GM12891 (cell line): Measurements from ENCODE around the gene TMC6.

Experiments
- DNase-seq: peaks from one replicate; pipeline ENCODE4 v3.0.0; 2011; ENCODE audit warnings: low spot score; ENCODE audit not compliant: insufficient read length
- FAIRE-seq: peaks from 2 replicates; lab custom pipeline; 2011; peaks lifted over from hg19 to GRCh38; lab: Jason Lieb, UNC
- PAX5 ChIP-seq: IDR thresholded peaks from 2 replicates; pipeline ENCODE4 v1.6.1; 2011; ENCODE audit warnings: low read length, moderate library complexity, mild to moderate bottlenecking; ENCODE audit not compliant: insufficient read depth, severe bottlenecking
- POLR2A ChIP-seq: IDR thresholded peaks from 2 replicates; pipeline ENCODE4 v1.6.1; 2011; ENCODE audit warnings: low read depth, low read length, control low read depth
- POLR2AphosphoS5 ChIP-seq: IDR thresholded peaks from 2 replicates; pipeline ENCODE4 v1.6.1; 2011; ENCODE audit warnings: low read depth, low read length, control low read depth
- POU2F2 ChIP-seq: IDR thresholded peaks from 2 replicates; pipeline ENCODE4 v1.6.1; 2011; ENCODE audit warnings: low read depth, mild to moderate bottlenecking, control low read depth, low read length, moderate library complexity
- SPI1 ChIP-seq: IDR thresholded peaks from 2 replicates; pipeline ENCODE4 v1.6.1; 2011; ENCODE audit warnings: low read depth, low read length, control low read depth
- TAF1 ChIP-seq: IDR thresholded peaks from 2 replicates; pipeline ENCODE4 v1.6.1; 2011; ENCODE audit warnings: low read depth, low read length, control low read depth

The TMC6 gene

DNA sequence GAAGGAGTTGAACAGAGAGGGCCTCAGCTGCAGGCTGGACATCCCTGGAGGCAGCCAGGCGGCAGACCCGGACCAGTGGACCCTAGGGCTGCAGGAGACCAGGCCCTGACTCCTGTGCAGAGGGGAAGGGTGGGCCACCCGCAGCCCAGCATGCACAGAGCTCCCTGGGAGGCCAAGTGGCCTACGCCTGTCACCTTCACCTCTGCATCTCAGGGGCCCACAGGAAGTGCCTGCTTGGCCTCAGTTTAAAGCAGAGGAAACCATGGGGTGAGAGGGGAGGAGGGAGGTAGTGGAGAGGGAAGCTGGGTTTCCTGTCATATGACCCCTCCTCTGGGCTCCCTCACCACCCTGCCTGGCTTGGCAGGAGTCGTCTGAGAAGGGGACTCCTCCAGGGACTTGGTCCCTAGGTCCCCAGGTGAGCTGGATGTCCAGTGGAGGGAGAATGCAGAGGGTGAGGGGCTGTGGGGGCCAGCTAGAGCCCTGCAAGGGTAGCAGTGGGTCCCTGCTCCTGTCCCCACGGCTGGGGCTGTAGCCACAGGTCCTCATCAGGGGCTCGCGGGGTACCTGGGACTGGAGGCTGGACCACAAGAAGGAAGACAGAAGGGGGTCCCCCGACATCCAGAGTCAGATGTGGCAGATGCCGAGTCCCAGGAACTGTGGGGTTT lies 2.0 kb upstream of the TMC6 start, which contains the start of gene TMC8:
Gene TMC8, plus strand, starts transcription at position 335 of the 665 bp plus-strand sequence. CDS start 818 bp downstream, outside the sequence.
- no peak for DNase-seq
- FAIRE-seq: peak; percentile 90
- TF ChIP-seq SPI1 (peak; percentile 58; the same call in 1 of the 2 replicates), PAX5 (no peak), POLR2AphosphoS5 (peak; percentile 53; the same call in 1 of the 2 replicates), TAF1 (0 out of 2 replicates have a peak, but pooled peaks have one; percentile 30), POLR2A (peak; percentile 29; the same call in 1 of the 2 replicates), POU2F2 (no peak)

DNA sequence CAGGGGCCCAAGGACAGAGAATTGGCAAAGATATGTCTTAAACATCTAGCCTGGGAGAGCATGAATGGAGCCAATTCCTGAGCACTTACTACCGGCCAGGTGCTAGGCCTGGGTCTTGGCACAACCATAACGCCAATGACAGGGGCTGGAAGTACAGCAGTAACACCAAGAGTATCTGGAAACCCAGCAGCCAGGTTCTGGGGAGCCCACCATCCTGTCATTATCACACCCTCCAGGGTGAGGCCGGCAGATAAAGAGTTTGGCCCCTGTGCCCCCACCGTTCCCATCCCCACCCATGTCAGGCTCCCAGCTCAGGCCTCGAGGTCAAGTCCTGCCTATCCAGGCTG lies 1.5 kb upstream of the TMC6 start:
- FAIRE-seq (no peak), DNase-seq (no peak)
- TF ChIP-seq POU2F2 (no peak), TAF1 (no peak), POLR2A (no peak; the same call in 1 of the 2 replicates), PAX5 (no peak), POLR2AphosphoS5 (no peak; the same call in 1 of the 2 replicates), SPI1 (no peak)

DNA sequence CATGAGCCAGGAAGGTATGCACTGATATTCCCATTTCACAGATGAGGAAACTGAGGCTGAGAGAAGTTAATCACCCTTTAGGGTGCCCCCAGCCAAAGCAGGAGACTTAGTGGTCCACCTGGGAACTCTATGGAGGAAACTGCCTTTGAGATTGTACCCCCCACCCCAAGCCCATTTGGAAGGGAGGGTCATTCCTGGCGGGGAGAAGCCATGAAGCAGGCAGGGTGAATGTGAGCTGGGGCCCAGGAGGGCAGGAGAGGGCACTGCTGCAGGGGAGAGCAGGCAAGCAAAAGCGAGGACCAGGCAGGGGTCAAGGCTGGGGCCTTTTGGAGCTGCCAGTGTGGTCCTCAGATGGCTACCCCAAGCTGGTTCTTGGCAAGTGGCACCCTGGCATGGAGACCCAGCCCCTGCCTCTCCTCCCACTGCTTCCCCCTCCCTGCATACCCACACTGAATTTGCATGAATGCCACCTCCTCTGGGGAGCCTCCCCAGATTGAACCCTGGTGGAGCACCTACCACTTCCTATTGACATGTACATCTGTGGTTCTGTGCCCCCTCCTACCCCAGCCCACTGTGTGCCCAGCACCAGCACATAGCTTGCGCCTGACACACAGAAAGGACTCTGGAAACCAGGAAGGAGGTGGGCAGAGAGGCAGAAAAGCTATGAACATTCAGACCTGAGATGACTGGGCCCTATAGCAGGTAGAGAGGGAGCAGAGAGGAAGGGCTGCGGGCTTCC lies 965 bp upstream of the TMC6 start:
- TF ChIP-seq TAF1 (no peak), POU2F2 (peak; percentile 89; the same call in 1 of the 2 replicates)
- FAIRE-seq (peak; percentile 33), DNase-seq (no peak)

DNA sequence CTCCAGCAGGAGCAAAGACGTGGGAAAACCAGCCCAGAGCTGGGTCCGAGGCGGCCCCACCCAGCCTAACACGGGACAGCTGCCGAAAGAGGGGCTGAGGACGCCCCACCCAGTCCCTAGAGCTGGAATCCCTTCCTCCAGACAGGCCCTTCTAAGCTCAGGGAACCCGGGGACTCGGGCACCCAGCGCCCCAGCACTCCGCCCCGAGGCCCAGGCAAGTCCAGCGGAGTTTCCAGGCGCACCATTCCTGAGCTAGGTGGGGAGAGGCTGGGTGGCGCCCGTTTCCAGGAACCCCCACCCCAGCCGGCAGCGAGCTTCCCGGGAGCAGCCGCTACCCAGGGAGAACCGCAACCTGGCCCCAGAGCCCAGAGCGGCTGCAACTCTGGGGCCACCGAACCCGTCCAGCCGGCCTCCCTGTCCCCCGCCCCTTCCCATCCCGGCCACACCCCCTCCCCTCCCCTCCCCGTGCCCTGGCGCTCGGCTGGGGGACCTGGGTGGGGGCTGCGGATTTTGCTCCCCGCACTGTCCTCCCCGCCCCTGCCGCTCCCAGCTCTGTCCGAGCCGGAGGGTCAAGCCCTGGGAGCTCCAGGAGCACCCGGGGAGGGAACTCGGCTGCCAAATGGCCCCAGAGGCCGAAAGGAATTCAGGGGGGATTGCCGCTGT lies 536 bp downstream of the TMC6 start:
- TF ChIP-seq POLR2A (no peak), TAF1 (no peak), POU2F2 (no peak), POLR2AphosphoS5 (no peak), PAX5 (no peak), SPI1 (no peak)
- DNase-seq: no peak
- FAIRE-seq: no peak

DNA sequence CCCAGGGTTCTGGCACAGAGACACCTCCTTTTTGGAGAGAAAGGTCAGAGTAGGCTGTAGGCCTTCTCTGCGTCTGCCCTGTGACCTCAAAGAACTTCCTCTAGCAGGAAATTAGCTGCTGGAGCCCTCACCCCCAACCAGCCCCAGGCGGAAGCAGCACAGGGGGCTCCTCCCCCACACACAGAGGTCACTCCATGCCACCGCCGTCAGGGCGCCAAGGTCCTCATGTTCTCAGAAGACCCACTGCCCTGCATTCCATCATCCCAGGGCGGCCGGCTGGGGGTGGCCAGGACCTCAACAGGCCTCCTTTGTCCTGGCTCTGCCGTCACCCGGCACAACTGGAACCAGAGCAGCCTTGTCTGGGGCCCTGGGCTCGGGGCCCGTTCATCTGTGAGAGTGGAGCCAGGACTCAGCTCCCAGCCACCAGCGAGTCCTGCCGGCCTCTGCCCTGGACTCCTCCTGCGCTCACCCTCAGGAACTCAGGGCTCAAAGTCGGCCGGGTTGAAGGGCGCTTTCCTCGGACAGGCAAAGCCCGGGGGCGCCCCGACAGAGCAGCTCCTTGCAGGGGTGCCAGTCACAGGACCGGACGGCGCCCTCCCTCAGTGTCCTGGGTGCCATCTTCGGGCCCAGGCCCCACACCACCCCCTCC lies 1.2 kb downstream of the TMC6 start:
- TF ChIP-seq POLR2A (no peak), PAX5 (no peak), POLR2AphosphoS5 (no peak), POU2F2 (no peak), SPI1 (no peak), TAF1 (no peak)
- peak; percentile 93 for FAIRE-seq
- DNase-seq: no peak

DNA sequence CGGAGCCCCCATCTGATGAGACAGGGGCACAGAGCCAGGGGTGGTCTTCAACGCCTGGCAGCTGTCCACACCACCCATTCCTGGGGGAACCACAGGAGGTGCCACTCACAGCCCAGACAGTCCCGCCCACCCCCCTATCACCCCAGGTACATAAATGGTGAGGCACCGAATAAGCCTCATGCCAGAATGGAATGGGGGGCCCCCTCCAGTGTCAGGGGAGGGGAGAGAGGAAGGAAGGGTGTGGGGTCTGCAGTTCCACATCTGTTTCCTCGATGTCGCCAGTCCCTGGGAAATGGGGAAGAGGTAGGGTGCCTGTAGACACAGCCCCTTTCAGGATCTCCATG lies 1.7 kb downstream of the TMC6 start:
- DNase-seq: no peak
- TF ChIP-seq POU2F2 (no peak), POLR2A (no peak), SPI1 (no peak), TAF1 (no peak), PAX5 (no peak), POLR2AphosphoS5 (no peak)
- FAIRE-seq: no peak

DNA sequence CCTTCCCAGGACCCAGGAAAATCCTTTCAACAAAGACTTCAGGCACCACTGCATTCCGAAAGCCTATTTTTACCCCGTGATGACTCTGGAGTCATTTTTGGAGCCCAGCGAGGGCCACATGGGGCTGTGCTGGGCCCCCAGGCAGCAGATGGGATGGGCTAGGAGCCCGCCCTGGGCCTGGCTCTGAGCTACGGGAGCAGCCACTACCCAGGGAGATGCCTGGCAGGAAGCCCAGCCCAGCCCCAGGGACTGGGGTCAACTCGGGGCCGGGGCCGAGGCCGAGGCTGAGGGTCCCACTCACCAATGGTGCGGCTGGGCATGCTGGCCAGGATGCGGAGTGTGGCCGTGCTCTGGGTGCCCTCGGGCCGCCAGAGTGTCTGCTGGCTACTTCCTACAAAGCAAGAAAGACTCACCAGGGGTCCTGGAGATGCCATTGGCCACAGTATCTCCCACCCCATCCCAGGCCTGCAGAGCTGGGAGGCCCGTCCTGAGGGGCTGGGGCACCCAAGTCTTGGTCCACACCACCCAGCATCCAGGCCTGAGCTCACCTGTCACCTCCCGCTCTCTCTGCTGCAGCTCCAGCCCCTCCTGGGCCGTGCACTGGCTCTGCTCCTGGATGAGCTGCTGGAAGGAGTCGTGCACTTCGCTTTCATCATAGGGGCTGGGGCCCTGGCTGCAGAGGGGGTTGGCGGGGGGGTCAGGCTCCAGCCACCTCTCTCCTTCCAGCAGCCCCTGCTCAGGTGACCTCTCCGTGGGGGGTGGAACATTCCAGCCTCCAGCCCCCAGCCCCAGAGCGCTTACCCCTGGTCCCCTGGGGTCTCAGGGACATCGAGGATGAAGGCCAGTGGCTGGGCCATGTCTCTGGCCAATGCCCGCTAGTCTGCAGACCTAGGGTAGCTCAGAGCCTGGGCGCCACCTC lies 2.3 kb downstream of the TMC6 start:
- no peak for FAIRE-seq
- DNase-seq: no peak
- no peak for TF ChIP-seq SPI1
- no peak for TF ChIP-seq POLR2AphosphoS5
- no peak for TF ChIP-seq POLR2A
- no peak for TF ChIP-seq PAX5
- TF ChIP-seq POU2F2: no peak
- no peak for TF ChIP-seq TAF1

DNA sequence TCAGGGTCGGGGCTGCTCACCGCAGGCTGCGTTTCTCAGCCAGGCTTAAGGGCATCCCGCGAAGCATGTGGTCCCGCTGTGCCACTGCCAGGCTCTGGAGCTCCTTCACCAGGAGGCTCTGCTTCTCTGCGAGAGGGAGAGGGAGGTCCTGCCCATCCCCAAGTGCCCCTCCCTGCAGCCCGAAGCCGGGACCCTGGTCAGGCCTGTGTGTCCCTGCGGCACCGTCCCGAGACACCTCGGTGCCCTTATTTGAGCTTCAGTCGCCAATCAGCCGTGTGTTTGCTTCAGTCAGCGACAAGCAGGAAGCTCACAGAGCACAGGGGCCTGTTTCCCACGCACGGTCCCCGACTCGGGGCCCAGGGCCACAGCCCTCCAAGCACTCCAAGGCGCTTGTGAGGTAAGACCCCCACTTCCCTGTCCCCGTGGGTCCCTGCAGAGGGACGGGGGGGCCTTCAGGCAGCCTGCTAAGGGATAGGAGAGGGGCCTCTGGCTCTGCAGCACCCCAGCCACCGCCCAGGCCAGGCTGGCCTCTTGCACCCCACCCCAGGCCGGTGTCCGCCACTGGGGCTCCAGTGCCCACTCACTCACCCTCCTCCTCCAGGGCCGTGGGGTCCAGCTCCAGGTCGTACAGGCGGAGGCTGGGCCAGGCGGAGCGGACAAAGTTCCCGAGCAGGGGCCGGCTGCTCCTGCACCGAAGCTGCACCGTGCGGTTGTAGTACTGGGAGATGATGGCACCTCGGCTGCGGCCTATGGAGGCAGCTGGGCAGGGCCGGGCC lies 3.2 kb downstream of the TMC6 start:
- FAIRE-seq: peak; percentile 82
- DNase-seq: no peak

More for the DNA sequence above, 3.2 kb downstream of the TMC6 start:
- TF ChIP-seq POU2F2 (no peak), SPI1 (no peak), TAF1 (no peak), POLR2AphosphoS5 (no peak), PAX5 (no peak), POLR2A (no peak; the same call in 1 of the 2 replicates)
